Central memory CD8-positive, alpha-beta T cell (primary cell): ENCODE results near the gene STX11.

Experiments
- ATAC-seq: fragments of 150-1000 bp; cut with Tn5 transposase; replicated peaks from 2 replicates; pipeline ENCODE4 v1.10.0; 2022; ENCODE audit warnings: mild to moderate bottlenecking, moderate FRiP score, moderate number of reproducible peaks; ENCODE audit not compliant: poor library complexity, severe bottlenecking; ENCODE audit errors: extremely low read depth
- DNase-seq, 2 donors: peaks; one replicate each; pipeline ENCODE4 v3.0.0; 2021; ENCODE audit warnings: low spot score in 2 of 2
- H3K27ac Mint-ChIP-seq: one replicate; pipeline ENCODE4 v1.8.0; 2022; ENCODE audit warnings: low read depth, mild to moderate bottlenecking, moderate library complexity, mixed read lengths
- H3K27me3 Mint-ChIP-seq: one replicate; pipeline ENCODE4 v1.8.0; 2022; ENCODE audit warnings: mixed read lengths
- H3K36me3 Mint-ChIP-seq: one replicate; pipeline ENCODE4 v1.8.0; 2022; ENCODE audit warnings: mild to moderate bottlenecking, moderate library complexity, mixed read lengths; ENCODE audit not compliant: insufficient read depth
- H3K4me1 Mint-ChIP-seq: one replicate; pipeline ENCODE4 v1.8.0; 2022; ENCODE audit warnings: mixed read lengths
- H3K4me3 Mint-ChIP-seq: one replicate; pipeline ENCODE4 v1.8.0; 2022; ENCODE audit warnings: mild to moderate bottlenecking, moderate library complexity, mixed read lengths
- H3K9me3 Mint-ChIP-seq: one replicate; pipeline ENCODE4 v1.8.0; 2022; ENCODE audit warnings: mixed read lengths

The STX11 gene

DNA sequence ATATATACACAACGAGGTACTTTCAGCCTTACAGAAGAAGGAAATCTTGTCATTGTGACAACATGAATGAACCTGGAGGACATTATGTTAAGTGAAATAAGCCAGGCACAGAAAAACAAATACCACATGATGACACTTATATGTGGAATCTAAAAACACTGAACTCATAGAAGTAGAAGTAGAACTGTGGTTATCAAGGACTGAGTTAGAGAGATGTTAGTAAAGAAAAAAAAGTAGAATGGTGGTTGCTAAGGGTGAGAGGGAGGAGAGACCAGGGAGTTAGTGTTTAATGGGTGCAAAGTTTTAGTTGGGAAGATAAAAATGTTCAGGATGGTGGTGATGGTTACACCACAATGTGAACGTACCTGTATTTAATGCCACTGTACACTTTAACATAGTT lies 4.8 kb upstream of the STX11 start:
- DNase-seq (no peak), ATAC-seq (no peak)
- Mint-ChIP-seq H3K4me1 (peaks cover 5% of the 10 kb centered on the region), H3K27me3 (no peaks in the 10 kb centered on the region), H3K4me3 (no peak overlapping the region), H3K27ac (no peak overlapping the region), H3K36me3 (peaks cover 1% of the 10 kb centered on the region), H3K9me3 (no peaks in the 10 kb centered on the region)

DNA sequence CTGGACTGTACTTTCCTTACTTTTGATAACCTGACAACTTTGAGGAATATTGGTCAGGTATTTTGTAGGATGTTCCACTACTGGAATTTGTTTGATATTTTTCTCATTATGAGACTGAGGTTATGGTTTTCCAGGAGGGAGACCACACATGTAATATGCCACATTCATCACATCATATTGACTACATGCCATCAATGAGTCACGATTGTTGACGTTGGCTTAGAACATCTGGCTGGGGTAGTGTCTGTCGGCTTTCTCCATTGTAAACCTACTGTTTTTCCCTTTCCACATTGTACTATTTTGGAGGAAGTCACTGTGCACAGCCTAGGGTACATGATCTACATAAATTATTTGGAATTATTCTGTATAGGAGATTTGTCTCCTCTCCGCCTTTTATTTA lies 1.4 kb upstream of the STX11 start:
- Mint-ChIP-seq H3K9me3 (no peaks in the 10 kb centered on the region), H3K36me3 (peaks cover 12% of the 10 kb centered on the region), H3K27me3 (no peaks in the 10 kb centered on the region), H3K4me3 (peak overlapping the region; percentile 3), H3K4me1 (peaks cover 33% of the 10 kb centered on the region), H3K27ac (no peak overlapping the region)
- ATAC-seq (no peak), DNase-seq (no peak)

DNA sequence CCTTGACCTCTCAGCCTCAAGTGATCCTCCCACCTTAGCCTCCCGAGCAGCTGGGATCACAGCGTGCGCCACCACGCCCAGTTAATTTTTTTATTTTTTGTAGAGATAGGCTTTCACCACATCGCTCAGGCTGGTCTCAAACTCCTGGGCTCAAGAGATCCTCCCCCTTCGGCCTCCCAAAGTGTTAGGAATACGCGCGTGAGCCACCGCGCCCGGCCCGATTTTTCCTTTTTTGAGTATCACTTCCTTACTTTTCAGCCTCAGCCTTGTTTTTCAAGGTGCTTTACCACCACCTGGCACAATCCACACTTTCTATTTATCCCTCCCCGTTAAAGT lies 791 bp upstream of the STX11 start:
- Mint-ChIP-seq H3K9me3 (no peaks in the 10 kb centered on the region), H3K27me3 (no peaks in the 10 kb centered on the region), H3K36me3 (peaks cover 14% of the 10 kb centered on the region), H3K4me3 (peak overlapping the region; percentile 87), H3K4me1 (peaks cover 39% of the 10 kb centered on the region), H3K27ac (peak overlapping the region; percentile 82)
- DNase-seq (no peak), ATAC-seq (no peak)

DNA sequence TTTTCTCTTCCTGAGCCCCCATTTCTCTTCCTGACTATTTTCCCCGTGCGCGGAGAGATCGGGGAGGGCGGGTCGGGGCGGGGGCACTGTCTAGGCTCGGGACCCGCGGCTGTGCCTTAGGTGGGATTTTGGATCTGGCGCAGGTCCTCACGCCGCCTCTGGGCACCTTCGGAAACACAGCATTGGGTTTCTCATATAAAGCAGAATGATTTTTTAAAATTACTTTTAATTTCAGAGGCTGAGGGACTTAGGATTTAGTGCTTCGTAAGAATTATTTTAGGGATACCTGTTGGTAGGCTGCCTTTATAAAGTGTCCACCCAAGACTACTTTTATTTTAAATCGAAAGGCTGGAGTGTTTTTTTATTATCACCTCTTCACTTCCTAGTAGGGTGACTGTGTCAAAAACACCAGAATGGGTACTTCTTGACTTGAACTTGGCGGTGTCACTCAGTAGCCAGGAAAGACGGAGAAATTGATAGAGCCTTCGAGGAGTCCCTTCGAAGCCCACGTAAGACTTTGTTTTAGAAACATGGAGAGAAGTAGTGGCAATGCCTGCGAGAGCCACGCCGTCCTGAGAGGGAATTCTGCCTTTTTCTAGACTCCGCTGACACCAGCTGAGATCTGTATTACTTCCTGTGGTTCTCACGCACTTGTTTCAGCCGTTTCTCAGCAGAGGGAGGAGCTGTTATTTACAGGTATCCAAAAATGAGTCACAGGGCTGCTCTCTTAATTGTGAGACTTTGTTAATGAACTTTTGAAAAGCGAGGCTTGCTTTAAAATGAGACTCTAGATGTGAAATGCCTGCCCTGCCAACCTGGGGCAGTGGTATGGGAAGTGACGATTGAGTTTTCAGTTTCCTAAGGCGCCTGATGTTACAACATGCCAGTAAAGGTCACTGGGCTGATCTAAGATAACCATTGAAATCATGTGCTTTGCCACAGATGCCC lies 667 bp downstream of the STX11 start:
- H3K27me3 Mint-ChIP-seq = no peaks in the 10 kb centered on the region
- peaks cover 16% of the 10 kb centered on the region for H3K36me3 Mint-ChIP-seq
- H3K4me1 Mint-ChIP-seq = peaks cover 50% of the 10 kb centered on the region
- DNase-seq = peak; percentile 33 to 68
- ATAC-seq = peak; percentile 85
- peak overlapping the region; percentile 87 for H3K4me3 Mint-ChIP-seq
- H3K9me3 Mint-ChIP-seq = no peaks in the 10 kb centered on the region
- H3K27ac Mint-ChIP-seq = peak overlapping the region; percentile 95

DNA sequence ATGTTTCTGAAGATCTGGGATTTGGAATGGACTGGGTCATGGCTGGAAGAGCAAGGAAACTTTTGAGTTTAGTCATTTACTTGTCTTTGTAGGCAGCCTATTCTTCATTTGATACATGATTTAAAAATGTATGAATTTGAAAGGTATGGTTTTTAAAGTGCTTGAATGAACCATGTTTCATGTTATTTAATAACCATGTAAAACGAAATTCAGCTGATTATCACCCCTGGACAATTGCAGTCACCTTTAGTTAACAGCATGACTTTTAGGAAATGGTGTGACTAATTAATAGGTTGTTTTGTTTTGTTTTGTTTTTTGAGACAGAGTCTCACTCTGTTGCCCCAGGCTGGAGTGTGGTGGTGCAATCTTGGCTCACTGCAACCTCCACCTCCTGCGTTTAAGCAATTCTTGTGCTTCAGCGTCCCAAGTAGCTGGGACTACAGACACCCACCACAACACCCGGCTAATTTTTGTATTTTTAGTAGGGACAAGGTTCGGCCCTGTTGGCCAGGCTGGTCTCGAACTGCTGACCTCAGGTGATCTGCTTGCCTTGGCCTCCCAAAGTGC lies 2.1 kb downstream of the STX11 start:
- Mint-ChIP-seq H3K4me3 (peak overlapping the region; percentile 87), H3K27me3 (no peaks in the 10 kb centered on the region), H3K27ac (peak overlapping the region; percentile 95)

DNA sequence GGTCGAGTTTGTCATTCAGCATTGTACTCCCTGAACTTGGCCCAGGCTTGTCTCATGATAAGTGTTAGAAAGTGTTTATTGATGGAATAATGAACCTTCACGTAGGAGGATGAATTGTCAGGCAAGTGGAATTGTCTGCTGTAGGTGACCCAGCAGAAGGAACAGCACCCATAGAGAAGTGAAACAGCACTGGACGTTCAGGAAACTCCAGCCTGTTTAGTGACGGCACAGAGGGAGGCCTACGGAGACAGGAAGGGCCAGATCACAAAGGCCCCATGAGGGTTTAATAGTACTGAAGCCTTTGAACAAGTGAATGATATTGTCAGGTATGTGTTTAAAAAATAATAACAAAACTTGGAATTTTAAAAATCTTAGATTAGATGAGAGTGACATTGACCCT lies 2.9 kb downstream of the STX11 start:
- DNase-seq (no peak), ATAC-seq (no peak)
- Mint-ChIP-seq H3K27ac (peak overlapping the region; percentile 95), H3K9me3 (no peaks in the 10 kb centered on the region), H3K27me3 (no peaks in the 10 kb centered on the region), H3K36me3 (peaks cover 19% of the 10 kb centered on the region), H3K4me3 (peak overlapping the region; percentile 87), H3K4me1 (peaks cover 66% of the 10 kb centered on the region)

More for the DNA sequence above, 2.1 kb downstream of the STX11 start:
- DNase-seq (no peak), ATAC-seq (no peak)
- H3K4me1 Mint-ChIP-seq = peaks cover 64% of the 10 kb centered on the region
- no peaks in the 10 kb centered on the region for H3K9me3 Mint-ChIP-seq
- H3K36me3 Mint-ChIP-seq = peaks cover 19% of the 10 kb centered on the region

DNA sequence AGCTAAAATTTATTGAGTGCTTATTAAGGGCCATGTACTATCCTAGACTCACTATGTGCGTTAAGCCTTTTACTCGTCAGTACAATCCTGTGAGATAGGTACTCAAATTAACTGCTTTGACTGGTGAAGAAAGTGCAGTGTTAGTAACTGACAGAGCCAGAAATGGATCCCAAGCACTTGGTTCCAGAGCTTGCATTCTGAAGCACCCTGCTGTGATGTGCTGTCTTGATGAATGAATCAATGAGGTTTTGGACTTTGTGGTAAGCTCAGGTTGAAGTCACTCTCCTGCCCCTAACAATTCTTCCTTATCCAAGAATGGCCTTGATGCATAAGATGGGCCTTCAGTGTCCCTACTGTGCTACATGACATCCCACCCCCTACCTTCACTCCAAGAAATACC lies 3.7 kb downstream of the STX11 start:
- Mint-ChIP-seq H3K27me3 (no peaks in the 10 kb centered on the region), H3K4me3 (peak overlapping the region; percentile 87), H3K36me3 (peaks cover 22% of the 10 kb centered on the region), H3K4me1 (peaks cover 71% of the 10 kb centered on the region), H3K27ac (no peak overlapping the region), H3K9me3 (no peaks in the 10 kb centered on the region)
- ATAC-seq (no peak), DNase-seq (no peak)

DNA sequence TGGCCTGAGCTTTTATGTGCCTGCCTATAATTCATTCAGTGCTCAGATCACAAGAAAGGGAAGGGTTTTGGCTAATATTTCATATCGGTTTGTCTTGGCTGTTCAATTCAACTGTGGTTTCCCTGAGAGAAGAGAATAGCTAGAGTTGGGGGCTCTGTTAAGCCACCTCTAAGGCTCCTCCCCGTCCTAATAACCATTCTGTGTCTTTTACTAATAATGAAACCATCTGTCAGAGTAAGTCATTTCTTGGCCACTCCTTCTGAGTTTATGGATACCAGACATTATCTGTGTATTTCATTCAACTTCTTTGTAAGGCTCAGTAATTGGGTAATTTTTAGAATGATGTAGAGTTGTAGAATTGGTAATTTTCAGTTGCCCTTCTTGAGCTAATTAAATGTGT lies 5.2 kb downstream of the STX11 start:
- Mint-ChIP-seq H3K4me3 (no peak overlapping the region), H3K27ac (peak overlapping the region; percentile 89), H3K9me3 (no peaks in the 10 kb centered on the region), H3K4me1 (peaks cover 70% of the 10 kb centered on the region), H3K27me3 (no peaks in the 10 kb centered on the region), H3K36me3 (peaks cover 22% of the 10 kb centered on the region)
- ATAC-seq (no peak), DNase-seq (no peak)

DNA sequence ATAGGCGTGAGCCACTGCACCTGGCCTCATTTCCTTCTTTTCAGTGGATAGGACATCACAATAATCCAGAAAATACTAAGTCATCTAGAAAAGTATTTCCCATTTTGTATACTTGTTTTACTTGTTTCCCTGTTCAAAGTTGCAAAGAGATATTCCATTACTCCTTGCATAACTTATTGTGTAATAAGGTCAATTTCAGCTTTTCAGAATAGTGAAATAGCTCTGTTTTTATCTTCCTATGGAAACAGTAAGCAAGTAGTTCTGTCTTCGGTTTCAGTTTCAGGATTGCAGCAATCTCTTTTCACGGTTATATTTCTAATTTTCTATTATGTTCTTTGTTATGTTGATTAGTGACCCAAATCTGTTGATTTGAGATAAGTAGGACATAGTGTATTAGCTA lies 6.0 kb downstream of the STX11 start:
- Mint-ChIP-seq H3K4me1 (peaks cover 65% of the 10 kb centered on the region), H3K27ac (peak overlapping the region; percentile 89), H3K36me3 (peaks cover 15% of the 10 kb centered on the region), H3K9me3 (no peaks in the 10 kb centered on the region), H3K4me3 (peak overlapping the region; percentile 33), H3K27me3 (no peaks in the 10 kb centered on the region)
- DNase-seq (no peak), ATAC-seq (no peak)

DNA sequence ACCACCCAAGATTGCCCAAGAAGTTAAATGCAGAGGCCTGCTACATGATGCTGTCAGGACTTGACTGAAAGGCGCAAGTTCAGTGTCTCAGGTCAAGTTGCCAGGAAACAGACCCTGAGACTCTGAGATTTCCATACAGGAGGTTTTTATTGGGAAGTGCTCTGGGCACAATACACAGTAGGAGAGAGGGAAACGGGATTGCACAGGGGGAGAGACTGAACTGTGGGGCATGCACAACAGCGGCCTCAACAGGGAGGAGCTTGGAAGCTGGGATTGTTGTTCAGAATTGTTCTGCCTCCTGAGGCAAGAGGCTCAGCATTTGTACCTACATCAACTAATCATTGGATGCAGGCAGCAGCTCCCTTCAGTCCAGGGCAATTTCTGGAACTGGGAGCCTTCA lies 6.7 kb downstream of the STX11 start:
- peaks cover 13% of the 10 kb centered on the region for H3K36me3 Mint-ChIP-seq
- no peak overlapping the region for H3K4me3 Mint-ChIP-seq
- no peaks in the 10 kb centered on the region for H3K27me3 Mint-ChIP-seq
- peak overlapping the region; percentile 89 for H3K27ac Mint-ChIP-seq
- no peak for ATAC-seq
- H3K9me3 Mint-ChIP-seq = no peaks in the 10 kb centered on the region
- H3K4me1 Mint-ChIP-seq = peaks cover 64% of the 10 kb centered on the region
- DNase-seq = no peak

DNA sequence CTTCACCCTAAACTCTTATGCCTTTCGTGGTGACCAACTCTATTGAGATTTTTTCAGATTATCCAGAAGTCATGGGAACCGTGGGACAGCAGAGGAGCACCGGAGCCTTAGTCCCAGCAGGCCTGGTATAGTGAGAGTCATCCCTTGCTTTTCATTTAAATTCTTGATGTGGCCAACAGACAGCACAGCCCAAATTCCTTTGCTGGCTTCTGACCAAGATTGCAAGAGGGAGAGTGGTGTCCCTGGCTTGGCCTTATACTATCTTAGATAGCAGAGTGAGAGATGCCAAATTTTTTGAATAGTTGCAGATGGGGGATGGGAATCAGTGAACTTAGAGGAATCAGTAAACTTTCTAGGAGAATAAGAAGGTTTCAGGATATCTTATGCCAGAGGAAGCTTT lies 7.8 kb downstream of the STX11 start:
- H3K9me3 Mint-ChIP-seq = no peaks in the 10 kb centered on the region
- peak overlapping the region; percentile 89 for H3K27ac Mint-ChIP-seq
- no peak for DNase-seq
- no peak overlapping the region for H3K4me3 Mint-ChIP-seq
- ATAC-seq = no peak
- H3K4me1 Mint-ChIP-seq = peaks cover 63% of the 10 kb centered on the region
- peaks cover 12% of the 10 kb centered on the region for H3K36me3 Mint-ChIP-seq
- no peaks in the 10 kb centered on the region for H3K27me3 Mint-ChIP-seq

DNA sequence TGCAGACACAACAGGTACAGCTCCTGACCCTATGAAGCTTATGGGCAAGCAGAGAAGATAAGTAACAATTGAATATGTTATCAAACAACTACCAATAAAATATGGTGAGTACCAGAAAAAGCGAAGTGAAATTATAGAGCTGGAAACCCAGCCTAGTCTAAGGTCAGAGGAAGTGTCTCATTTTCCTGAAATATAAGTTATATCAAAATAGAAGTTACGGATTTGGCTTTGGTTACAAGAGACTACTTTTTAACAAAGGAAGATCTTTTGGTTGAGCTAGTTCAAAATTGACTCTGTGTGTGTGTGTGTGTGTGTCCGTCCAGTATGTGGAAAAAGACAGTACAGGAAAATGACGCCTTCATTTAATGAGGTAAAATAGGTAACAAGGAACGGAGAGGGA lies 8.9 kb downstream of the STX11 start:
- ATAC-seq = no peak
- Mint-ChIP-seq H3K4me3 (no peak overlapping the region), H3K27me3 (no peaks in the 10 kb centered on the region), H3K9me3 (no peaks in the 10 kb centered on the region), H3K36me3 (peaks cover 9% of the 10 kb centered on the region), H3K4me1 (peaks cover 52% of the 10 kb centered on the region), H3K27ac (no peak overlapping the region)
- DNase-seq = no peak

DNA sequence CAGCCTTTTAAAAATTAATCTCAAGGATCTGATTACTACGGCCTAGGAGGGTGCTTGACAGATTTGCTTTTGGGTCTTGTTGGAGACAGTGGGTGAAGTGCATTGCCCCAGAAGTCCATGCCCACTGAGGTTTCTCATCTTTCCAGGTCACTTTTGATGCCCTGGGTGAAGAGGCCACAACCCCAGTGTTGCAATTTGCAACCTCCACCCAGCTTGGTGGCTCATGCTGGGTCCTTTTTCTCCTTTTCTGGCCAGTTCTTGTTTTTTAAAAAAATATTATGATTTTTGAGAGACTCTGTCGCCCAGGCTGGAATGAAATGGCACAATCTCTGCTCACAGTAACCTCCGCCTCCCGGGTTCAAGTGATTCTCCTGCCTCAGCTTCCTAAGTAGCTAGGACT lies 9.4 kb downstream of the STX11 start:
- ATAC-seq (no peak), DNase-seq (no peak)
- no peak overlapping the region for H3K27ac Mint-ChIP-seq
- H3K27me3 Mint-ChIP-seq = no peaks in the 10 kb centered on the region
- no peak overlapping the region for H3K4me3 Mint-ChIP-seq
- H3K9me3 Mint-ChIP-seq = no peaks in the 10 kb centered on the region
- H3K36me3 Mint-ChIP-seq = peaks cover 9% of the 10 kb centered on the region
- peaks cover 46% of the 10 kb centered on the region for H3K4me1 Mint-ChIP-seq
